HEK293 (cell line): Measurements from ENCODE around the gene TPPP3.

ENCODE experiments used
- EGR2 ChIP-seq: fragments of 450-650 bp; formaldehyde crosslinking; IDR thresholded peaks from 2 replicates; pipeline ENCODE4 v1.5.1; 2016; ENCODE audit warnings: low read depth, missing biosample characterization, missing genetic modification characterization
- KLF9 ChIP-seq: fragments of 450-650 bp; formaldehyde crosslinking; IDR thresholded peaks from 2 replicates; pipeline ENCODE4 v1.5.1; 2016; ENCODE audit warnings: missing biosample characterization, missing genetic modification characterization, low read depth
- PATZ1 ChIP-seq: fragments of 450-650 bp; formaldehyde crosslinking; IDR thresholded peaks from 2 replicates; pipeline ENCODE4 v1.5.1; 2016; ENCODE audit warnings: missing biosample characterization, missing genetic modification characterization
- RBAK ChIP-seq: fragments of 450-650 bp; formaldehyde crosslinking; IDR thresholded peaks from 2 replicates; pipeline ENCODE4 v1.5.1; 2016; ENCODE audit warnings: missing biosample characterization, missing genetic modification characterization
- ZBTB20 ChIP-seq: fragments of 450-650 bp; formaldehyde crosslinking; IDR thresholded peaks from 2 replicates; pipeline ENCODE4 v1.5.1; 2016; ENCODE audit warnings: missing biosample characterization, missing genetic modification characterization
- ZBTB8A ChIP-seq: fragments of 450-650 bp; formaldehyde crosslinking; IDR thresholded peaks from 2 replicates; pipeline ENCODE4 v1.5.1; 2016; ENCODE audit warnings: missing biosample characterization, missing genetic modification characterization
- ZFP41 ChIP-seq: fragments of 450-650 bp; formaldehyde crosslinking; IDR thresholded peaks from 2 replicates; pipeline ENCODE4 v1.5.1; 2016; ENCODE audit warnings: missing biosample characterization, missing genetic modification characterization, borderline replicate concordance
- ZNF112 ChIP-seq: fragments of 450-650 bp; formaldehyde crosslinking; IDR thresholded peaks from 2 replicates; pipeline ENCODE4 v1.5.0; 2017; ENCODE audit warnings: missing biosample characterization, missing genetic modification characterization
- ZNF114 ChIP-seq: fragments of 450-650 bp; formaldehyde crosslinking; IDR thresholded peaks from 2 replicates; pipeline ENCODE4 v1.5.0; 2017; ENCODE audit warnings: missing biosample characterization, missing genetic modification characterization
- ZNF146 ChIP-seq: fragments of 450-650 bp; formaldehyde crosslinking; IDR thresholded peaks from 2 replicates; pipeline ENCODE4 v1.5.1; 2016; ENCODE audit warnings: missing biosample characterization, missing genetic modification characterization
- ZNF175 ChIP-seq: fragments of 450-650 bp; formaldehyde crosslinking; IDR thresholded peaks from 2 replicates; pipeline ENCODE4 v1.5.1; 2016; ENCODE audit warnings: missing biosample characterization, missing genetic modification characterization
- ZNF184 ChIP-seq: fragments of 450-650 bp; IDR thresholded peaks from 2 replicates; pipeline ENCODE4 v1.5.1; 2018; ENCODE audit warnings: missing biosample characterization, mild to moderate bottlenecking, missing genetic modification characterization
- ZNF214 ChIP-seq: fragments of 450-650 bp; formaldehyde crosslinking; IDR thresholded peaks from 2 replicates; pipeline ENCODE4 v1.5.1; 2017; ENCODE audit warnings: missing biosample characterization, mild to moderate bottlenecking, missing genetic modification characterization, borderline replicate concordance
- ZNF292 ChIP-seq: fragments of 450-650 bp; formaldehyde crosslinking; IDR thresholded peaks from 2 replicates; pipeline ENCODE4 v1.5.1; 2016; ENCODE audit warnings: low read depth, missing biosample characterization, missing genetic modification characterization, borderline replicate concordance
- ZNF311 ChIP-seq: fragments of 450-650 bp; formaldehyde crosslinking; IDR thresholded peaks from 2 replicates; pipeline ENCODE4 v1.5.1; 2017; ENCODE audit warnings: missing biosample characterization, missing genetic modification characterization, borderline replicate concordance
- ZNF324 ChIP-seq: fragments of 450-650 bp; formaldehyde crosslinking; IDR thresholded peaks from 2 replicates; pipeline ENCODE4 v1.5.1; 2016; ENCODE audit warnings: missing biosample characterization, missing genetic modification characterization
- ZNF398 ChIP-seq: fragments of 450-650 bp; formaldehyde crosslinking; IDR thresholded peaks from 2 replicates; pipeline ENCODE4 v1.5.1; 2017; ENCODE audit warnings: missing biosample characterization, missing genetic modification characterization
- ZNF404 ChIP-seq: fragments of 450-650 bp; formaldehyde crosslinking; IDR thresholded peaks from 2 replicates; pipeline ENCODE4 v1.5.1; 2017; ENCODE audit warnings: missing biosample characterization, missing genetic modification characterization
- ZNF510 ChIP-seq: fragments of 450-650 bp; formaldehyde crosslinking; IDR thresholded peaks from 2 replicates; pipeline ENCODE4 v1.5.1; 2018; ENCODE audit warnings: mild to moderate bottlenecking, missing genetic modification characterization, missing biosample characterization; ENCODE audit not compliant: insufficient replicate concordance
- ZNF513 ChIP-seq: fragments of 450-650 bp; IDR thresholded peaks from 2 replicates; pipeline ENCODE4 v1.5.1; 2018; ENCODE audit warnings: missing biosample characterization, missing genetic modification characterization
- ZNF555 ChIP-seq: fragments of 450-650 bp; formaldehyde crosslinking; conservative IDR thresholded peaks from 2 replicates; pipeline ENCODE4 v1.5.1; 2017; ENCODE audit warnings: missing biosample characterization, mild to moderate bottlenecking, missing genetic modification characterization, inconsistent platforms
- ZNF561 ChIP-seq: fragments of 450-650 bp; IDR thresholded peaks from 2 replicates; pipeline ENCODE4 v1.5.1; 2018; ENCODE audit warnings: missing biosample characterization, missing genetic modification characterization, borderline replicate concordance
- ZNF585B ChIP-seq: fragments of 450-650 bp; formaldehyde crosslinking; IDR thresholded peaks from 2 replicates; pipeline ENCODE4 v1.5.1; 2016; ENCODE audit warnings: missing biosample characterization, missing genetic modification characterization
- ZNF624 ChIP-seq: fragments of 450-650 bp; formaldehyde crosslinking; IDR thresholded peaks from 2 replicates; pipeline ENCODE4 v1.5.1; 2017; ENCODE audit warnings: missing biosample characterization, missing genetic modification characterization
- ZNF707 ChIP-seq: fragments of 450-650 bp; formaldehyde crosslinking; IDR thresholded peaks from 2 replicates; pipeline ENCODE4 v1.5.1; 2016; ENCODE audit warnings: missing biosample characterization, missing genetic modification characterization
- ZNF785 ChIP-seq: fragments of 450-650 bp; formaldehyde crosslinking; IDR thresholded peaks from 2 replicates; pipeline ENCODE4 v1.5.1; 2016; ENCODE audit warnings: missing biosample characterization, missing genetic modification characterization
- ZNF830 ChIP-seq: fragments of 450-650 bp; IDR thresholded peaks from 2 replicates; pipeline ENCODE4 v1.5.0; 2018; ENCODE audit warnings: missing biosample characterization, missing genetic modification characterization, low read depth, mild to moderate bottlenecking, moderate library complexity
- ZSCAN23 ChIP-seq: fragments of 450-650 bp; formaldehyde crosslinking; IDR thresholded peaks from 2 replicates; pipeline ENCODE4 v1.5.1; 2016; ENCODE audit warnings: missing biosample characterization, missing genetic modification characterization
- TF ChIP-seq, protein P1 (sequence below): fragments of 450-650 bp; formaldehyde crosslinking; IDR thresholded peaks from 2 replicates; pipeline ENCODE4 v1.5.1; 2016; ENCODE audit warnings: missing biosample characterization, missing genetic modification characterization, low read depth
- TF ChIP-seq, protein P2 (sequence below): fragments of 450-650 bp; formaldehyde crosslinking; conservative IDR thresholded peaks from 2 replicates; pipeline ENCODE4 v1.5.1; 2016; ENCODE audit warnings: low read depth, missing biosample characterization, missing genetic modification characterization

TPPP3 gene

GRCh38 chr16:67415872-67416793, 22.8 kb upstream of the TPPP3 start, which contains the start of gene ZDHHC1 (continued):
- TF ChIP-seq ZNF214 (tag by site-specific recombination) (no peak), ZSCAN23 (no peak), ZNF112 (no peak), ZNF114 (no peak), ZNF830 (tag by site-specific recombination) (no peak), RBAK (tag by site-specific recombination) (no peak), ZNF324 (tag by site-specific recombination) (no peak; the same call in 1 of the 2 replicates), ZNF555 (tag by site-specific recombination) (no peak), PATZ1 (tag by site-specific recombination) (peak; percentile 77), ZNF398 (no peak), ZNF561 (tag by site-specific recombination) (0 out of 2 replicates have a peak, but pooled peaks have one; percentile 83), ZNF175 (no peak), ZNF184 (tag by site-specific recombination) (no peak), ZNF513 (tag by site-specific recombination) (no peak), ZBTB20 (tag by site-specific recombination) (peak; percentile 95), ZNF624 (tag by site-specific recombination) (no peak), ZNF292 (tag by site-specific recombination) (no peak), ZNF510 (tag by site-specific recombination) (no peak), ZNF707 (no peak), KLF9 (peak; percentile 50), ZNF146 (tag by site-specific recombination) (no peak), ZNF585B (tag by site-specific recombination) (no peak), ZFP41 (tag by site-specific recombination) (no peak), ZNF404 (tag by site-specific recombination) (no peak), ZNF311 (no peak), EGR2 (tag by site-specific recombination) (no peak), ZBTB8A (tag by site-specific recombination) (peak; percentile 47; the same call in 1 of the 2 replicates), ZNF785 (tag by site-specific recombination) (no peak)
- TF ChIP-seq, protein P1, sequence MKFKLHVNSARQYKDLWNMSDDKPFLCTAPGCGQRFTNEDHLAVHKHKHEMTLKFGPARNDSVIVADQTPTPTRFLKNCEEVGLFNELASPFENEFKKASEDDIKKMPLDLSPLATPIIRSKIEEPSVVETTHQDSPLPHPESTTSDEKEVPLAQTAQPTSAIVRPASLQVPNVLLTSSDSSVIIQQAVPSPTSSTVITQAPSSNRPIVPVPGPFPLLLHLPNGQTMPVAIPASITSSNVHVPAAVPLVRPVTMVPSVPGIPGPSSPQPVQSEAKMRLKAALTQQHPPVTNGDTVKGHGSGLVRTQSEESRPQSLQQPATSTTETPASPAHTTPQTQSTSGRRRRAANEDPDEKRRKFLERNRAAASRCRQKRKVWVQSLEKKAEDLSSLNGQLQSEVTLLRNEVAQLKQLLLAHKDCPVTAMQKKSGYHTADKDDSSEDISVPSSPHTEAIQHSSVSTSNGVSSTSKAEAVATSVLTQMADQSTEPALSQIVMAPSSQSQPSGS (tag by site-specific recombination), result no peak
- TF ChIP-seq, protein P2, sequence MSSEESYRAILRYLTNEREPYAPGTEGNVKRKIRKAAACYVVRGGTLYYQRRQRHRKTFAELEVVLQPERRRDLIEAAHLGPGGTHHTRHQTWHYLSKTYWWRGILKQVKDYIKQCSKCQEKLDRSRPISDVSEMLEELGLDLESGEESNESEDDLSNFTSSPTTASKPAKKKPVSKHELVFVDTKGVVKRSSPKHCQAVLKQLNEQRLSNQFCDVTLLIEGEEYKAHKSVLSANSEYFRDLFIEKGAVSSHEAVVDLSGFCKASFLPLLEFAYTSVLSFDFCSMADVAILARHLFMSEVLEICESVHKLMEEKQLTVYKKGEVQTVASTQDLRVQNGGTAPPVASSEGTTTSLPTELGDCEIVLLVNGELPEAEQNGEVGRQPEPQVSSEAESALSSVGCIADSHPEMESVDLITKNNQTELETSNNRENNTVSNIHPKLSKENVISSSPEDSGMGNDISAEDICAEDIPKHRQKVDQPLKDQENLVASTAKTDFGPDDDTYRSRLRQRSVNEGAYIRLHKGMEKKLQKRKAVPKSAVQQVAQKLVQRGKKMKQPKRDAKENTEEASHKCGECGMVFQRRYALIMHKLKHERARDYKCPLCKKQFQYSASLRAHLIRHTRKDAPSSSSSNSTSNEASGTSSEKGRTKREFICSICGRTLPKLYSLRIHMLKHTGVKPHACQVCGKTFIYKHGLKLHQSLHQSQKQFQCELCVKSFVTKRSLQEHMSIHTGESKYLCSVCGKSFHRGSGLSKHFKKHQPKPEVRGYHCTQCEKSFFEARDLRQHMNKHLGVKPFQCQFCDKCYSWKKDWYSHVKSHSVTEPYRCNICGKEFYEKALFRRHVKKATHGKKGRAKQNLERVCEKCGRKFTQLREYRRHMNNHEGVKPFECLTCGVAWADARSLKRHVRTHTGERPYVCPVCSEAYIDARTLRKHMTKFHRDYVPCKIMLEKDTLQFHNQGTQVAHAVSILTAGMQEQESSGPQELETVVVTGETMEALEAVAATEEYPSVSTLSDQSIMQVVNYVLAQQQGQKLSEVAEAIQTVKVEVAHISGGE (tag by site-specific recombination), result no peak; the same call in 1 of the 2 replicates
